Caco-2 (cell line): Measurements from ENCODE around the gene RASSF4. TPM values are rescaled to one million over a fixed set of nuclear protein-coding genes. Genes with fewer than 3 reads are reported as not detected.

Experiments used
- BruUV-seq: library from RNA; stranded (reverse); fragments of 400-500 nt; replicated peaks from 2 replicates; lab custom pipeline; 2021; lab: Mats Ljungman, UMichigan
- CTCF ChIA-PET: fragments of 300-600 bp; sonication (Branson Sonifier 250); formaldehyde crosslinking; loops from one replicate; lab custom pipeline; 2022; ENCODE audit warnings: antibody characterized with exemption; lab: Charles Lee
- POLR2A ChIA-PET: fragments of 300-600 bp; sonication (Branson Sonifier 250); formaldehyde crosslinking; loops from one replicate; lab custom pipeline; 2022; ENCODE audit warnings: antibody characterized with exemption; lab: Charles Lee
- DNase-seq, 2 experiments: peaks; one replicate each; pipeline versions ENCODE4 v3.0.0 to v3.0.0-alpha.2; 2020 to 2022
- H3K27me3 ChIP-seq: replicated peaks from 2 replicates; pipeline ENCODE4 v1.6.0; 2011; ENCODE audit warnings: low read length; ENCODE audit not compliant: control insufficient read depth, insufficient read depth
- H3K36me3 ChIP-seq: 2 replicates; pipeline ENCODE4 v1.5.1; 2011; ENCODE audit warnings: low read length; ENCODE audit not compliant: control insufficient read depth, insufficient read depth
- H3K4me1 ChIP-seq: fragments of 250-450 bp; sonication (Bioruptor Pico); 2 replicates; pipeline ENCODE4 v1.5.1; 2020; ENCODE audit warnings: mild to moderate bottlenecking
- H3K4me3 ChIP-seq: 2 replicates; pipeline ENCODE4 v1.5.1; 2011; ENCODE audit warnings: low read depth, mild to moderate bottlenecking, control low read depth, low read length
- H3K9me3 ChIP-seq: fragments of 250-450 bp; sonication (Bioruptor Pico); 2 replicates; pipeline ENCODE4 v1.5.1; 2020; ENCODE audit warnings: mild to moderate bottlenecking, moderate library complexity
- H3K27ac Mint-ChIP-seq: one replicate; pipeline ENCODE4 v1.8.0; 2022; ENCODE audit warnings: mixed read lengths; ENCODE audit not compliant: unreplicated experiment
- H3K27me3 Mint-ChIP-seq: one replicate; pipeline ENCODE4 v1.8.0; 2022; ENCODE audit warnings: mixed read lengths; ENCODE audit not compliant: insufficient read depth, unreplicated experiment
- H3K36me3 Mint-ChIP-seq: one replicate; pipeline ENCODE4 v1.8.0; 2022; ENCODE audit warnings: mild to moderate bottlenecking, mixed read lengths; ENCODE audit not compliant: insufficient read depth, unreplicated experiment
- H3K4me1 Mint-ChIP-seq: one replicate; pipeline ENCODE4 v1.8.0; 2022; ENCODE audit warnings: low read depth, mixed read lengths; ENCODE audit not compliant: unreplicated experiment
- H3K4me3 Mint-ChIP-seq: one replicate; pipeline ENCODE4 v1.8.0; 2022; ENCODE audit warnings: mild to moderate bottlenecking, moderate library complexity, mixed read lengths; ENCODE audit not compliant: unreplicated experiment
- H3K9me3 Mint-ChIP-seq: one replicate; pipeline ENCODE4 v1.8.0; 2022; ENCODE audit warnings: mixed read lengths; ENCODE audit not compliant: unreplicated experiment
- CTCF ChIP-seq, 2 experiments: fragments of 200-600 bp in 1 of 2; IDR thresholded peaks; 1 replicate in 1 of 2; 2 replicates in 1 of 2; pipeline versions ENCODE4 v1.5.1 to v1.8.0; 2011 to 2022; ENCODE audit warnings: antibody characterized with exemption in 1 of 2, control low read depth in 1 of 2, inconsistent platforms in 1 of 2, low read depth in 1 of 2, low read length in 1 of 2, mild to moderate bottlenecking in 1 of 2, moderate library complexity in 1 of 2; ENCODE audit not compliant: insufficient read depth in 1 of 2, severe bottlenecking in 1 of 2, unreplicated experiment in 1 of 2
- intact Hi-C: fragments of 100-400 bp; cut with micrococcal nuclease; formaldehyde crosslinking; loops from one replicate; pipeline ENCODE4 v1.10.0; 2022; ENCODE audit not compliant: unreplicated experiment
- total RNA-seq: library from RNA; stranded (reverse); gene quantifications from 2 replicates; pipeline ENCODE4 v1.2.3, GENCODE V29; 2022

Gene RASSF4
- total RNA-seq, 1 experiment from 2014 or later, result 55.6 TPM

GRCh38 chr10:44910602-44911001 is 49.0 kb upstream of the RASSF4 start:
- intact Hi-C loops, result loop anchor here (1.0 to 5.0 kb wide), 2 partner anchors 15 to 682 kb away; no protein-coding TSS in a partner anchor
- H3K27me3 ChIP-seq, result no peaks in the 10 kb centered on the region
- H3K4me3 ChIP-seq, result no peak overlapping the region
- H3K9me3 ChIP-seq, result no peaks in the 10 kb centered on the region; the same call in 1 of the 2 replicates
- no peaks in the 10 kb centered on the region for H3K36me3 Mint-ChIP-seq
- BruUV-seq, result no TSS peak
- H3K4me3 Mint-ChIP-seq, result no peak overlapping the region
- peaks cover 4% of the 10 kb centered on the region for H3K27me3 Mint-ChIP-seq
- H3K36me3 ChIP-seq, result no peaks in the 10 kb centered on the region
- H3K4me1 Mint-ChIP-seq, result no peaks in the 10 kb centered on the region
- TF ChIP-seq CTCF (IDR thresholded peaks at IDR 0.05; ENCODE audit: insufficient read depth in 1 of 2, low read depth in 1 of 2, low read length in 1 of 2, severe bottlenecking in 1 of 2, unreplicated experiment in 1 of 2), result no peak
- H3K4me1 ChIP-seq, result peaks cover 21% of the 10 kb centered on the region
- ChIA-PET POLR2A (no interaction called here), CTCF (interaction anchor here (1.2 to 1.4 kb wide), 4 partner anchors 14 to 65 kb away, joined by 3 to 12 read pairs (median 8); no protein-coding TSS in a partner anchor)
- DNase-seq, result no peak
- no peaks in the 10 kb centered on the region for H3K9me3 Mint-ChIP-seq
- no peak overlapping the region for H3K27ac Mint-ChIP-seq

- H3K27me3 ChIP-seq, result no peaks in the 10 kb centered on the region
Measured at GRCh38 chr10:44911081-44911540, 48.5 kb upstream of the RASSF4 start, which contains the start of gene TMEM72. Gene TMEM72, plus strand, starts transcription at chr10:44911337. Its CDS starts 176 bp downstream, at chr10:44911513.

GRCh38 chr10:44911951-44912350 is 47.7 kb upstream of the RASSF4 start:
- intact Hi-C loops, result loop anchor here (1.0 to 5.0 kb wide), 2 partner anchors 13 to 680 kb away; no protein-coding TSS in a partner anchor
- Mint-ChIP-seq H3K36me3 (no peaks in the 10 kb centered on the region), H3K4me3 (no peak overlapping the region), H3K27me3 (peaks cover 5% of the 10 kb centered on the region), H3K4me1 (no peaks in the 10 kb centered on the region), H3K27ac (no peak overlapping the region), H3K9me3 (no peaks in the 10 kb centered on the region)
- H3K4me1 ChIP-seq, result peaks cover 21% of the 10 kb centered on the region
- no peaks in the 10 kb centered on the region; the same call in 1 of the 2 replicates for H3K9me3 ChIP-seq
- no peak for TF ChIP-seq CTCF (IDR thresholded peaks at IDR 0.05; ENCODE audit: insufficient read depth in 1 of 2, low read depth in 1 of 2, low read length in 1 of 2, severe bottlenecking in 1 of 2, unreplicated experiment in 1 of 2)
- ChIA-PET POLR2A (no interaction called here), CTCF (interaction anchor here (1.4 kb wide), 1 partner anchor 21 kb away, joined by 6 read pairs; no protein-coding TSS in a partner anchor)
- BruUV-seq, result no TSS peak
- H3K4me3 ChIP-seq, result no peak overlapping the region
- no peaks in the 10 kb centered on the region for H3K36me3 ChIP-seq
- no peaks in the 10 kb centered on the region for H3K27me3 ChIP-seq
- DNase-seq, result no peak

More at GRCh38 chr10:44911081-44911540, 48.5 kb upstream of the RASSF4 start, which contains the start of gene TMEM72:
- H3K27ac Mint-ChIP-seq, result no peak within 1 kb of the TSS
- no TSS peak for BruUV-seq
- peaks cover 4% of the 10 kb centered on the region for H3K27me3 Mint-ChIP-seq
- TF ChIP-seq CTCF (IDR thresholded peaks at IDR 0.05; ENCODE audit: insufficient read depth in 1 of 2, low read depth in 1 of 2, low read length in 1 of 2, severe bottlenecking in 1 of 2, unreplicated experiment in 1 of 2), result no peak
- CTCF ChIA-PET, result interaction anchor here (1.2 to 1.4 kb wide), 4 partner anchors 14 to 65 kb away, joined by 3 to 12 read pairs (median 8); no protein-coding TSS in a partner anchor
- H3K9me3 Mint-ChIP-seq, result no peaks in the 10 kb centered on the region
- Histone ChIP-seq H3K9me3 (no peaks in the 10 kb centered on the region; the same call in 1 of the 2 replicates), H3K4me1 (peaks cover 21% of the 10 kb centered on the region), H3K36me3 (no peaks in the 10 kb centered on the region), H3K4me3 (no peak within 1 kb of the TSS)
- no peaks in the 10 kb centered on the region for H3K4me1 Mint-ChIP-seq
- H3K4me3 Mint-ChIP-seq, result no peak within 1 kb of the TSS
- no peaks in the 10 kb centered on the region for H3K36me3 Mint-ChIP-seq
- peak; percentile 75 to 78 for DNase-seq
- intact Hi-C loops, result loop anchor here (1.0 to 5.0 kb wide), 2 partner anchors 14 to 681 kb away; no protein-coding TSS in a partner anchor
- POLR2A ChIA-PET, result no interaction called here
